ENCODE measurements around the gene PTCH1.
A peak's percentile ranks its signal among the peaks of the same experiment; 100 is the strongest.

Gene PTCH1

GRCh38 chr9:95509851-95510708 is 6.7 kb downstream of the PTCH1 start:
- TF ChIP-seq Cebpa-rat (IDR thresholded peaks at IDR 0.05) = no peak
- peaks cover 28 to 50% (median 41%) of the 10 kb centered on the region in 10 experiments for H3K4me1 ChIP-seq
- peak overlapping the region; percentile 84 to 99 (median 95) for H3K4me2 ChIP-seq
- H3K9ac ChIP-seq = peak overlapping the region; percentile 83 to 96 (median 95)
- peak overlapping the region; percentile 74 to 92 (median 88) for H3K4me3 ChIP-seq
- H3K9me3 ChIP-seq (replicated peaks in 1 of 11) = no peaks in the 10 kb centered on the region
- peaks cover 18 to 78% (median 57%) of the 10 kb centered on the region in 11 experiments for H3K27me3 ChIP-seq
- peak overlapping the region; percentile 8 to 98 (median 95); a peak in 21 of 22 replicates for H3K27ac ChIP-seq
- no peaks in the 10 kb centered on the region for H3K36me3 ChIP-seq
- peaks cover 0 to 5% (median 3%) of the 10 kb centered on the region in 11 experiments; a peak in 16 of 22 replicates for H4K20me1 ChIP-seq

DNA sequence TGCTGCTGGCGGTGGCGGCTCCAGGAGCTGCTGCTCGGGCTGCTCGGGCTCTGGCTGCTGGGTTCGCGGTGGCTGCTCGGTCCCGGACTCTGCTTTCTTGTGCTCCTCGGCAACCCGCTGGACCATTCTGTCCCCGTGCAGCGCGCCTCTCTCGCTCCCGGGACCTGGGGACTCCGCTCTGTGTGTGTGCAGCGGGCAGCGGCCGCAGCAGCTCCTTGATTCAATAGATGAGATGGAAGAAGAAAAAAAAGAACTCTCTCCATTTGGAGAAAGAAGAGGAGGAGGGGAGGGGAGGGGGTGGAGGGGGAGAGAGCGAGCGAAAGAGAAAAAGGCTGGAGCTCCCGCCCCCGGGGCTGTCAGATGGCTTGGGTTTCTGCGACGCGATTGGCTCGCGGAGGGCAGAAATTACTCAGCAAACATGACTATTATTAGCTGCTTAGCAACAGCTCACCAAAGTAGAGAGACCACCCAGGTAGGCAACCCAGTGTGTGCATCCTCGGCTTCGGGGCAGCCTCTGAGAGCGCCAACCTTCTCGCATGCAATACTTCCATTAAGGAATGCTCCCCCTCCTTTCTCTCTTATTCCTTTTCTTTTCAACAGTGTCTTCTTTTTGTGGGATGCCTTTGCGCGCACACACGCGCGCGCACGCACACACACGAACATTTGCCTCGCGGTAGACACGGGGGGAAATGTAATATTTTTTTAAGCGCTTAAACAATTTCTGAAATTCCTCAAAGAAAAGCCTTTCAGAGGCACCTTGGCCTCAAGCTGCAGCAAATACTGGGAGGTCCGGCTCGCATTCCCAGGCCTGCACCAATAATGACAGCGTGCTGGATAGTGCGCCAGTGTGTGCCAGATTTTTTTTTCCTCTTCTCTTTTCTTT is 7.6 kb downstream of the PTCH1 start:
- peak overlapping the region; percentile 84 to 99 (median 95) for H3K4me2 ChIP-seq
- no peak for TF ChIP-seq Cebpa-rat (IDR thresholded peaks at IDR 0.05)
- peaks cover 33 to 51% (median 46%) of the 10 kb centered on the region in 10 experiments for H3K4me1 ChIP-seq
- H3K9me3 ChIP-seq (replicated peaks in 1 of 11) = no peaks in the 10 kb centered on the region
- H3K4me3 ChIP-seq = peak overlapping the region; percentile 74 to 92 (median 88)
- peaks cover 9 to 78% (median 48%) of the 10 kb centered on the region in 11 experiments for H3K27me3 ChIP-seq
- peak overlapping the region; percentile 92 to 97 (median 95) for H3K9ac ChIP-seq
- peaks cover 5 to 14% (median 11%) of the 10 kb centered on the region in 11 experiments; a peak in 20 of 22 replicates for H4K20me1 ChIP-seq
- no peaks in the 10 kb centered on the region for H3K36me3 ChIP-seq
- peak overlapping the region in 10 of 11 experiments; percentile 85 to 98 (median 96); a peak in 19 of 22 replicates for H3K27ac ChIP-seq

DNA sequence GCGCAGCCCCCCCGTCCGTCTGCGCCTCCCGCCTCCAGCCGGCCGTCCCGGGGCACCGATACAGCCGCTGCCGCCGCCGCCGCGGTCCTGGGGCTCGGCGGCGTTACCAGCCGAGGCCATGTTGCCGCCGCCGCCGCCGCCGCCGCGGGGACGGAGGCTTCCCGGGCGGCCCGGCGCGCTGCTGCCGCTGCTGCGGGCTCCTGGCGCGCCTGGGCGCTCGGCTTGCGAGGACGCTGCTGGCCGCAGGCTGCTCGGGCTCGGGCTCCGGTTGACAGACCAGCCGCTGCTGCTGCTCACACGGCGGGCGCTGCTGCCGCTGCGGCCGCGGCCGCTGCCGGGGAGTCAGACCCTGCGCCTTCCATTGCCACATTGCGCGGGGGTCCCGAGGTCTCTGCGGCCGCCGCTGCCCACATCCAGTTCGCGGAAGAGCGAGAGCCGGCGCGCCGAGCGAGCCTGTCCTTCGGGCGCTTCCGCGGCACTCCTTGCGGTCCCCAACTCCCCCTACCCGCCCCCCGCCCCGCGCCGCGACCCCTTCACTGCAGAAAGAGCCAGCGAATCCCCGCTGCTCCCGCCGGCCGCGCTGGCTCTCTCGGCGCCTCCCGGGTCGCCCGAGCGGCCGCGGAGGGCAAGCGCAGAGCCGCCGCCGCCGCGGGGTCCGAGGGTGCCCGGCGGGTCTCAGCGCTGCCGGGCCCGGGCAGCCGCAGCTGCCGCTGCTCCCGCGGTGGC is 8.4 kb downstream of the PTCH1 start:
- Histone ChIP-seq H3K27ac (peak overlapping the region; percentile 68 to 98 (median 95); a peak in 21 of 22 replicates), H3K4me1 (peaks cover 37 to 53% (median 47%) of the 10 kb centered on the region in 10 experiments), H3K9ac (peak overlapping the region; percentile 92 to 97 (median 95)), H3K27me3 (peaks cover 1 to 71% (median 40%) of the 10 kb centered on the region in 11 experiments; a peak in 21 of 22 replicates), H3K4me2 (peak overlapping the region; percentile 84 to 99 (median 95)), H3K4me3 (peak overlapping the region; percentile 74 to 92 (median 88)), H3K36me3 (no peaks in the 10 kb centered on the region; a peak in 1 of 22 replicates), H4K20me1 (peaks cover 7 to 20% (median 15%) of the 10 kb centered on the region in 11 experiments; a peak in 20 of 22 replicates), H3K9me3 (replicated peaks in 1 of 11) (no peaks in the 10 kb centered on the region)
- no peak for TF ChIP-seq Cebpa-rat (IDR thresholded peaks at IDR 0.05)

- H3K4me2 ChIP-seq = peak overlapping the region; percentile 84 to 99 (median 95)
- H3K27me3 ChIP-seq = peaks cover 0 to 63% (median 34%) of the 10 kb centered on the region in 11 experiments; a peak in 16 of 22 replicates
- peak overlapping the region; percentile 92 to 97 (median 95) for H3K9ac ChIP-seq
- no peaks in the 10 kb centered on the region for H3K9me3 ChIP-seq (replicated peaks in 1 of 11)
- H3K27ac ChIP-seq = peak overlapping the region; percentile 68 to 98 (median 95); a peak in 21 of 22 replicates
- TF ChIP-seq Cebpa-rat (IDR thresholded peaks at IDR 0.05) = no peak
- H3K36me3 ChIP-seq = peaks cover 0 to 4% (median 0%) of the 10 kb centered on the region in 11 experiments; a peak in 2 of 22 replicates
- peaks cover 37 to 53% (median 48%) of the 10 kb centered on the region in 10 experiments for H3K4me1 ChIP-seq
- H3K4me3 ChIP-seq = peak overlapping the region; percentile 74 to 92 (median 88)
- peaks cover 14 to 27% (median 23%) of the 10 kb centered on the region in 11 experiments; a peak in 20 of 22 replicates for H4K20me1 ChIP-seq
Observed at GRCh38 chr9:95507464-95508241, 9.1 kb downstream of the PTCH1 start.

DNA sequence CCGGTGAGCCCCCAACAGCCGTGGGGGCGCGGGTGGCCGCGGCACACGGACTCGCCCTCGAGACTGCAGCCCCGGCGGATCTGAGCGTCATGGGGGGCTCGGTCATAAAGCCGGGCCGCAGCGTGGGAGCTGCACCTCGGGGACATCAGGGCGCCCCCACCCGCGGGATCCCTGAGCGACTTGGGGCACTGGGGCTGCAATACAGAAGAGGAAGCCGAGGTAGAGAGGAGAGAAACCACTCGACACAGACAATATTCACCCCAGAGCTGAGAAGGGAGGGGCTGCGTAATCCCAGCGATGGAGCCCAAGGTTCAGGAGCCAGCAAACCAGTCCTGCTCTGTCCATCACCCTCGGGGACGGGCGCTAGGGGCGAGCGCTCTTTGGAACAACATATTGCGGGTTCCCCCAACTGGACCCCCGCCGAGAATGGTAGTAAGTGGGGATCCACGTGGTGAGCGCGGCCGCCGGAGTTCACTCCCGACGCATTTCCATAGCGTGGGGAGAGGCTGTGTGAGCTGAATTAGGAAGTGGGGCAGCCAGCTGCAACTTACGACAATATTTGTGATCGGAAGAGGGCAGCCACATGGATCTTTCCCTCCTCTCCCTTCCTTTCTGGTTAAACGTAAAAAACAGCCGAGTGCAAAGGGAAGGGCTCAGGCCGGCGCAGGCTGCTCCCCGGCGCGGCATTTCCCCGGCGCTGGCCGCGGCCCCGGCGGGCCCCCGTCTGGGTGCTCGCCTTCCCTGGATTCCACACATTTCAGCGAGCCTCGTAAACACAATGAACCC is 9.9 kb downstream of the PTCH1 start:
- H3K27ac ChIP-seq = peak overlapping the region; percentile 84 to 98 (median 95)

DNA sequence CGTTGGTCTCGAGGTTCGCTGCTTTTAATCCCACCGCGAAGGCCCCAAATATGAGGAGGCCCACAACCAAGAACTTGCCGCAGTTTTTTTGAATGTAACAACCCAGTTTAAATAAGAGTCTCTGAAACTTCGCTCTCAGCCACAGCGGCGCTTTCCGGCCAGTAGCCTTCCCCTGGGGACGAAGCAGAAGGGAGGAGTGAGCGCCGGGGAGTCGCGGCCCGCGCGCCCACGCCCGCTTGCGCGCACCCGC is 10.4 kb downstream of the PTCH1 start:
- Histone ChIP-seq H3K36me3 (peaks cover 0 to 14% (median 0%) of the 10 kb centered on the region in 11 experiments; a peak in 6 of 22 replicates), H3K9ac (peak overlapping the region; percentile 92 to 97 (median 95)), H3K27ac (peak overlapping the region; percentile 84 to 98 (median 95)), H4K20me1 (peaks cover 24 to 40% (median 36%) of the 10 kb centered on the region in 11 experiments; a peak in 21 of 22 replicates), H3K4me3 (peak overlapping the region; percentile 74 to 92 (median 88)), H3K27me3 (peaks cover 0 to 55% (median 28%) of the 10 kb centered on the region in 11 experiments; a peak in 16 of 22 replicates), H3K9me3 (replicated peaks in 1 of 11) (no peaks in the 10 kb centered on the region), H3K4me1 (peaks cover 28 to 52% (median 46%) of the 10 kb centered on the region in 10 experiments), H3K4me2 (peak overlapping the region; percentile 84 to 99 (median 95))
- TF ChIP-seq Cebpa-rat (IDR thresholded peaks at IDR 0.05) = no peak

More for the DNA sequence above, 9.9 kb downstream of the PTCH1 start:
- peak overlapping the region; percentile 92 to 97 (median 95) for H3K9ac ChIP-seq
- peak overlapping the region; percentile 74 to 92 (median 88) for H3K4me3 ChIP-seq
- peak overlapping the region; percentile 84 to 99 (median 95) for H3K4me2 ChIP-seq
- peaks cover 0 to 9% (median 0%) of the 10 kb centered on the region in 11 experiments; a peak in 6 of 22 replicates for H3K36me3 ChIP-seq
- H3K4me1 ChIP-seq = peaks cover 32 to 53% (median 48%) of the 10 kb centered on the region in 10 experiments
- H3K27me3 ChIP-seq = peaks cover 0 to 56% (median 30%) of the 10 kb centered on the region in 11 experiments; a peak in 16 of 22 replicates
- peaks cover 19 to 35% (median 31%) of the 10 kb centered on the region in 11 experiments; a peak in 21 of 22 replicates for H4K20me1 ChIP-seq
- no peak for TF ChIP-seq Cebpa-rat (IDR thresholded peaks at IDR 0.05)
- H3K9me3 ChIP-seq (replicated peaks in 1 of 11) = no peaks in the 10 kb centered on the region

Measured in BLaER1 treated with 17β-estradiol and CSF1 and Interleukin-3, amounts not matched to agents 10 nM and 100 nM (cell line).